RWPE2 (cell line): Measurements from ENCODE around the gene ZFYVE19.

Experiments
- ATAC-seq: fragments of 200-7000 bp; cut with Tn5 transposase; 3 replicates; pipeline ENCODE4 v1.9.1; 2021; ENCODE audit warnings: low read depth
- DNase-seq: peaks from one replicate; pipeline ENCODE4 v3.0.0-alpha.2; 2020; ENCODE audit warnings: low spot score
- H3K27ac ChIP-seq: fragments of 450-650 bp; 2 replicates; pipeline ENCODE4 v1.5.1; 2017; ENCODE audit warnings: mild to moderate bottlenecking; ENCODE audit not compliant: poor library complexity, severe bottlenecking
- H3K27me3 ChIP-seq: fragments of 250-450 bp; sonication (Bioruptor Pico); 2 replicates; pipeline ENCODE4 v1.5.1; 2021; ENCODE audit warnings: mild to moderate bottlenecking, moderate library complexity; ENCODE audit not compliant: insufficient read depth, poor library complexity, severe bottlenecking
- H3K36me3 ChIP-seq: fragments of 250-450 bp; sonication (Bioruptor Pico); 2 replicates; pipeline ENCODE4 v1.5.1; 2020; ENCODE audit warnings: low read depth, mild to moderate bottlenecking, moderate library complexity
- H3K4me1 ChIP-seq: fragments of 250-450 bp; sonication (Bioruptor Pico); 2 replicates; pipeline ENCODE4 v1.5.1; 2021; ENCODE audit warnings: mild to moderate bottlenecking, moderate library complexity; ENCODE audit not compliant: insufficient read depth, poor library complexity, severe bottlenecking
- H3K4me3 ChIP-seq: fragments of 250-450 bp; sonication (Bioruptor Pico); 2 replicates; pipeline ENCODE4 v1.5.1; 2021; ENCODE audit warnings: mild to moderate bottlenecking, moderate library complexity; ENCODE audit not compliant: severe bottlenecking
- H3K9me3 ChIP-seq: fragments of 250-450 bp; sonication (Bioruptor Pico); 2 replicates; pipeline ENCODE4 v1.5.1; 2021; ENCODE audit warnings: mild to moderate bottlenecking, moderate library complexity; ENCODE audit not compliant: severe bottlenecking
- TF ChIP-seq, protein P1 (sequence below): fragments of 450-650 bp; IDR thresholded peaks from one replicate; pipeline ENCODE4 v1.5.1; 2017; ENCODE audit warnings: mild to moderate bottlenecking, moderate library complexity; ENCODE audit not compliant: poor library complexity, severe bottlenecking

ZFYVE19 gene

DNA sequence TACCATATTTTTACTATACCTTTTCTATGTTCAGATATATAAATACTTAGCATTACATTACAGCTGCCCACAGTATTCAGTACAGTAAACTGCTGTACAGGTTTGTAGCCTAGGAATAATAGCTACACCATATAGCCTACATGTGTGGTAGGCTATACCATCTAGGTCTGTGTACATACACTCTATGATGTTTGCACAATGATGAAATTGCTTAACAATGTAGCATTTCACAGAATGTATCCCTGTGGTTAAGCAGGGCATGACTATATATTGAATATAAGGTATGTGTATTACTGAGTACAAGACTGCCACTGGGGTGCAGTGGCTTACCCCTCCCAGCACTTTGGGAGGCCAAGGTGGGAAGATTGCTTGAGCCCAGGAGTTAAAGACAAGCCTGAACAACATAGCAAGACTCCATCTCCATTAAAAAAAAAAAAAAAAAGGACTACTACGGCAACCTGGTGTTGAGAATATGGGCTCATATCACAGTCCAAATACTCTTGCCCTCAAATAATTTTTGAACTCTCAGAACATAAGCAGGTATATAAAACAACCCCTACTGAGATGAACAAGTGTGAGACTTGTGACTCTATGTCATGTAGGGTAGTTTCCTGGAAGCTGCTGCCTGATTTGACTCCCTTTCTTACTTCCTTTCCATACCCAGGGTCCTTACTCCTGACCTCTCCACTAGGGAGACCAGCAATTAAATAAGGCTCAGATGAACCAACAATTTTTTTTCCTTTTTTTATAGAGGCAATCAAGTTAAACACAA lies 16.9 kb downstream of the ZFYVE19 start:
- H3K36me3 ChIP-seq, result no peaks in the 10 kb centered on the region
- H3K9me3 ChIP-seq, result no peaks in the 10 kb centered on the region
- H3K4me1 ChIP-seq, result peaks cover 24% of the 10 kb centered on the region
- no peak for DNase-seq
- peak overlapping the region; percentile 28 for H3K27ac ChIP-seq
- H3K4me3 ChIP-seq, result no peak overlapping the region
- TF ChIP-seq, protein P1, sequence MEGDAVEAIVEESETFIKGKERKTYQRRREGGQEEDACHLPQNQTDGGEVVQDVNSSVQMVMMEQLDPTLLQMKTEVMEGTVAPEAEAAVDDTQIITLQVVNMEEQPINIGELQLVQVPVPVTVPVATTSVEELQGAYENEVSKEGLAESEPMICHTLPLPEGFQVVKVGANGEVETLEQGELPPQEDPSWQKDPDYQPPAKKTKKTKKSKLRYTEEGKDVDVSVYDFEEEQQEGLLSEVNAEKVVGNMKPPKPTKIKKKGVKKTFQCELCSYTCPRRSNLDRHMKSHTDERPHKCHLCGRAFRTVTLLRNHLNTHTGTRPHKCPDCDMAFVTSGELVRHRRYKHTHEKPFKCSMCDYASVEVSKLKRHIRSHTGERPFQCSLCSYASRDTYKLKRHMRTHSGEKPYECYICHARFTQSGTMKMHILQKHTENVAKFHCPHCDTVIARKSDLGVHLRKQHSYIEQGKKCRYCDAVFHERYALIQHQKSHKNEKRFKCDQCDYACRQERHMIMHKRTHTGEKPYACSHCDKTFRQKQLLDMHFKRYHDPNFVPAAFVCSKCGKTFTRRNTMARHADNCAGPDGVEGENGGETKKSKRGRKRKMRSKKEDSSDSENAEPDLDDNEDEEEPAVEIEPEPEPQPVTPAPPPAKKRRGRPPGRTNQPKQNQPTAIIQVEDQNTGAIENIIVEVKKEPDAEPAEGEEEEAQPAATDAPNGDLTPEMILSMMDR, result peak; percentile 24
- H3K27me3 ChIP-seq, result no peaks in the 10 kb centered on the region
- ATAC-seq, result peak; percentile 96

DNA sequence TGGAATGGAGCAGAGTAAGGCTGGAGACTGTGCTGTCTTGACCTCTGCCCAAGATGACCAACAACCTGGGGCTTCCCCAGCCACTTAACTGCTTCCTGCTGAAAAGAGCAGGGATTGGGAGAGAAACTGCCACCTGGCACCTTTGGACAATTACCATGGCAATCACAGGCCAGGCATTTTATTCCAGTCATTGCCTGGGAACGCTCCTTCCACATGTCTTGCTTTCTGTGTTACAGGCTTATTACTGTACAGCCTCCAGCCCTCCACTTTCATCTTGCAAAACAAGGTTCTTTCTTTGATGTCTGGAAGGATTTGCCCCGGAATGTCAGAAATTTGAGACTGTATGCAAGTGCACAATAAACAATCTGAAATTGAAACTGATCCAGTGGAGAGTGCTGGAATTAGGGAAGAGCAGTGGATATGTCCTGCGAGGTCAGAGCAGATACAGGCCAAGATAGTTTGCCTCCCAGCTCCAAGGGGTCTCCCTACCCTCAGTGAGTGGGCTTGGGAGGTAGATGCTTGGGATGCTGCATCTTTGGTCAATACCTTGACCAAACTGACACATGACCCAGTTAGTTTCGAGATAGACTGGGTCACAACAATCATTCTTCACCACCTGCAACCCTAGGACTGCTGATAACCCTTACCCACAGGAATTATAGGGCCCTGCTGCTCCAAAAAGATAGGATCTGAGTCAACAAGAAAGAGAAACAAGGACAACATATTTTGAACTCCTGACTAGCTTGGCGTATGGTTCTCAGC lies 19.0 kb downstream of the ZFYVE19 start:
- peak; percentile 62 for ATAC-seq
- H3K4me3 ChIP-seq, result no peak overlapping the region

DNA sequence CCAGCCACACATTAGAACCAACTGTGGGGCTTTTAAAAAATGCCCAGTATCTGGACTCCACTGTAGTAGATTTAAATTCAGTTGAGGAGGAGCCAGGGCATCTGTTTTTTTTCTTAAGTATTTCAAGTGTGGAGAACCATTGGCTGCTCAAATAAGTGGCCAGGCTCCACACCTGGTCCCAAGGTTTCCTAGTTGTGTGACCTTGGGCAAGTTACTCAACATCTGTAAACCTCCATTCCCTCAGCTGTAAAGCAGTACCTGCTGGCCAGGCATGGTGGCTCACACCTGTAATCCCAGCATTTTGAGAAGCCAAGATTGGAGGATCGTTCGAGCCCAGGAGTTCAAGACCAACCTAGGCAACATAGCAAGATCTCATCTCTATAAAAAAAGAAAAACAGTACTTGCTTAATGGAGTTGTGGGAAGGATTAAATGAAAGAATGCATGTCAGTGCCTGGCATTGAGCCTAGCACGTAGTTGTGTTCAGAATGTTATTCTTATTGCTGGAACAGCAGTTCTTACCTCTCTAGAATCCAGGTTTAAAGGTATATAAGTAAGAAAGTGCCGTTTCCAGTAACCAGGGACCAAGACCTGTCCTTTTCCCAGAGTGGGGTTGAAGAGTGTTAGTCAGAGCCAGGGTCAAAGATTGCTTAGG lies 19.7 kb downstream of the ZFYVE19 start:
- ATAC-seq, result no peak
- no peak overlapping the region for H3K4me3 ChIP-seq
- DNase-seq, result no peak
- TF ChIP-seq, protein P1, result no peak
- no peaks in the 10 kb centered on the region for H3K27me3 ChIP-seq
- peak overlapping the region; percentile 14 for H3K27ac ChIP-seq
- no peaks in the 10 kb centered on the region for H3K36me3 ChIP-seq
- H3K4me1 ChIP-seq, result peaks cover 24% of the 10 kb centered on the region
- no peaks in the 10 kb centered on the region for H3K9me3 ChIP-seq

More for the DNA sequence above, 19.0 kb downstream of the ZFYVE19 start:
- no peak for DNase-seq
- no peaks in the 10 kb centered on the region for H3K9me3 ChIP-seq
- H3K4me1 ChIP-seq, result peaks cover 24% of the 10 kb centered on the region
- no peaks in the 10 kb centered on the region for H3K27me3 ChIP-seq
- TF ChIP-seq, protein P1, result no peak
- peak overlapping the region; percentile 14 for H3K27ac ChIP-seq
- no peaks in the 10 kb centered on the region for H3K36me3 ChIP-seq

DNA sequence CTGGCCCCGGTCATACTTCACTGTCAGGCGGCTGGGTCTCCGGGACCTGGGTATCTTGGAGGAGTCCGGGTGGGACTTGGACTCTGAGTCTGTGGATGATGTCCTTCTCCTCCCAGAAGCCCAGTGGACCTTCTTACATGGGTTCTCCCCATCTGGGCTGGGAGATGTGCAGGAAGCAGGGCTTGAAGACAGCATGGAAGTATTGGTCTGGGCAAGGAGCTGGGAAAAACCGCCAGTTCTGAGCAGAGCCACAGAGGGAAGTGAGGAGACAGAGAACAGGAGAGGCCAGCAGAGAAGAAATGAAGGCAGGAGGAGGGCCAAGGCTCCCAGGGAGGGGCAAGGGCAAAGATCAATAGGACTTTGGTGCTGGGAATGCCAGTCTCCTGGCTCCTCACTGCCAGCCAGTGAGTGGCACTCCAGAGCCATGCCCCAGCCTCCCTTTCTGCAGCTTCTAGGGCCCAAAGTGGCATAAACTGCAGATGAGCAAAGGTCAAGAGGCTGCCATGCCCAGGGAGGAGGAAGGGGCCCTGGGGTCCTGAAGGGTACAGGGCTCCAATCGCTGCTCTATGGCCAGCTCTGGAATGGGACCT lies 21.7 kb downstream of the ZFYVE19 start, which contains the start of gene PPP1R14D:
Gene PPP1R14D, minus strand, starts transcription at position 262 of the 590 bp plus-strand sequence. Its CDS starts 67 bp downstream, at position 195.
- no peak for ATAC-seq
- Histone ChIP-seq H3K4me1 (peaks cover 19% of the 10 kb centered on the region), H3K27ac (no peak within 1 kb of the TSS), H3K9me3 (no peaks in the 10 kb centered on the region), H3K27me3 (no peaks in the 10 kb centered on the region), H3K36me3 (no peaks in the 10 kb centered on the region), H3K4me3 (no peak within 1 kb of the TSS)
- no peak for DNase-seq
- TF ChIP-seq, protein P1, result peak; percentile 15
